C4-2B (cell line): Measurements from ENCODE around the gene MEIS1.

Experiments
- H3K27ac ChIP-seq: fragments of 450-650 bp; 2 replicates; pipeline ENCODE4 v1.5.1; 2017
- ZFX ChIP-seq: fragments of 450-650 bp; IDR thresholded peaks from 2 replicates; pipeline ENCODE4 v1.6.1; 2017
- TF ChIP-seq, protein P1 (sequence below): fragments of 450-650 bp; conservative IDR thresholded peaks from 2 replicates; pipeline ENCODE4 v1.5.1; 2017; ENCODE audit warnings: mild to moderate bottlenecking

MEIS1 gene

DNA sequence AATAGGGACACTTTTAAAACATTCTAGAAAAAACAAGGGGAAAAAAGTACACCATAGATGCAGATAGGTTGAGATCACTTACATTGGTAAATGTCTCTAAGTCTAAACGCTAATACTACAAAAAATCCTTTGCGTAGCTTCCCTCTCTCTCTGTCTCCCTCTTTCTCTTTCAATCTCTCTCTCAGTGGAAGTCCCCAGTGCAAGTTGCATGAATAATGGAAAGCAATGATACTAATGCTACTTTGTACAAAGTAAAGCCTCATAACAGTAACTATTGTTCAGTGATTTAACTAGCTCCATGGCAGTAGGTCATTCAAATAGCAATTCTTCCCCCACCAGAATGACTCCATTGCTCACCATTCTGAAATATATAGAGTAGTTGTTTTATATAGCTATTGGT, 12.8 kb downstream of the MEIS1 start:
- TF ChIP-seq ZFX = no peak
- TF ChIP-seq, protein P1, sequence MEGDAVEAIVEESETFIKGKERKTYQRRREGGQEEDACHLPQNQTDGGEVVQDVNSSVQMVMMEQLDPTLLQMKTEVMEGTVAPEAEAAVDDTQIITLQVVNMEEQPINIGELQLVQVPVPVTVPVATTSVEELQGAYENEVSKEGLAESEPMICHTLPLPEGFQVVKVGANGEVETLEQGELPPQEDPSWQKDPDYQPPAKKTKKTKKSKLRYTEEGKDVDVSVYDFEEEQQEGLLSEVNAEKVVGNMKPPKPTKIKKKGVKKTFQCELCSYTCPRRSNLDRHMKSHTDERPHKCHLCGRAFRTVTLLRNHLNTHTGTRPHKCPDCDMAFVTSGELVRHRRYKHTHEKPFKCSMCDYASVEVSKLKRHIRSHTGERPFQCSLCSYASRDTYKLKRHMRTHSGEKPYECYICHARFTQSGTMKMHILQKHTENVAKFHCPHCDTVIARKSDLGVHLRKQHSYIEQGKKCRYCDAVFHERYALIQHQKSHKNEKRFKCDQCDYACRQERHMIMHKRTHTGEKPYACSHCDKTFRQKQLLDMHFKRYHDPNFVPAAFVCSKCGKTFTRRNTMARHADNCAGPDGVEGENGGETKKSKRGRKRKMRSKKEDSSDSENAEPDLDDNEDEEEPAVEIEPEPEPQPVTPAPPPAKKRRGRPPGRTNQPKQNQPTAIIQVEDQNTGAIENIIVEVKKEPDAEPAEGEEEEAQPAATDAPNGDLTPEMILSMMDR = no peak
- H3K27ac ChIP-seq = no peak overlapping the region

DNA sequence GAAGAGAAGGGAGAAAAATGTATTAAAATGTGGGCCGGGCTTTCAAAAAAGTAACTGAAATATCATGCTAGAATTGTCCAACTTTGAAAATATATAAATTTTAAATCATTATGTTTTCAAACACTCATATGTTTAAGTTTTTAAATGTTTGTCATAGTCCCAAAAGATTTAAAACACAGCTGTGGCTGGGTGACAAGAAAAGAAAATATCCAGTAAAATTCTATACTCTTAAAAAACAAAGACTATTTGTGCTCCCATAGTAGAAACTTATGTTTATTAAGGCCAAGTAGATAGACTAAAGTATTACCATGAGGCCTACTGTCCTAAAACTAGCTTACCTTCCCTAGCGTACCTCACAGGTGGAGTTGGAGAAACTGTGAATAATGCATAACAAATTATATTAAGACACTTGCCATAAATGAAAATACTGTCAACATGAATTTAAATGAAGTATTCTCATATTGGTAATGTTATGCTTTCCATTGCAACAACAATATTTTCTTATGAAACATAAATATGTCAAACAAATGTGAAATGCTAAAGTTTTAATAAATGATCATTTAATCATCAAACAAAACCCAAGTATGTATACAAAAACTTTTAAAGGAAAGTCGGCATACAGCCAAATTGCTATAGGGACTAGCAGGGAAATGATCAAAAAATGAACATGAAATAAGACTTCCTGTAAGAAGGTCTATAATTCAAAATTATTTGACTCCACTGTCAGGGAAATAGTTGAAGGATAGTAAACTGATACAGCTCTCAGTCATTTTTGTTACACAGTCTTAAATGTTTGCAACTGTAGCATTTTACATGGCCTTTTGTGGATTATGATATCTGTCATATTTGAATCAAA, 13.4 kb downstream of the MEIS1 start:
- no peak overlapping the region for H3K27ac ChIP-seq
- TF ChIP-seq, protein P1 = no peak
- no peak for TF ChIP-seq ZFX

DNA sequence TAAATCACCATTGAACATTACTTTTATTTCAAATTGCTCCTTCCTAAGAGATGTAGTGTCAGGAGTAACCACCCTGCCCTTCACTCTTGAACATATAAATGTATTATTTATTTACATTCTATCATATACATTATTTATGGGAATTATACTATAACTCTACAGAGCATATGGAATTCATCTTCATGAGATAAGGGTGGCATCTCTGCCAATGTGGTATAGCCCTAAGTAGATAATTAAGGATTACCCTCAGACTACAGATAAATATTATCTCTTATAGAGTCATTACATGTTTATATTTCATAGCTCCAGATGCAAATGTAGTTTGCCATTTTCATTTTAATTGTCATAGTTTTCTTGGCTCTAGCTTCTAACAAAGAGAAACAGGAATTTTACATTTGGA, 17.3 kb downstream of the MEIS1 start:
- TF ChIP-seq, protein P1 = no peak
- H3K27ac ChIP-seq = no peak overlapping the region

DNA sequence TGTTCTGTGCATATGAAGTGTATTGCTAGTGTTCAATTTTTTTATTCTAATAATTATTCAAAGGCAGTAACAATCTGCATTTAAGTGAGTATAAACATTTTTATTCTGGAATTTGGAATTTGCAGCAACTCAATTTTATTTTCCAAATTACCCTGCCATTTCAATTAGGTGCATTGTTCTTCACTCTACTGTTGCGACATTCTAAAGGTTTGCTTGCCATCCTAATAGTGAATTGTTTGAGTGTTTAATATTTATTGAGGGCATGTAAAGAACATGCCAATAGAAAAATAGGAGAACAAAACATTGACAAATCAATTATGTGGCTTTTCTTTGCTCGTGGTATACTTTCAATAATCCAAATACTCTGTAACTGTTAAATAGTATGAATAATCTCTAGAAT, 18.0 kb downstream of the MEIS1 start:
- H3K27ac ChIP-seq = no peak overlapping the region
- TF ChIP-seq ZFX = no peak
- TF ChIP-seq, protein P1 = no peak

DNA sequence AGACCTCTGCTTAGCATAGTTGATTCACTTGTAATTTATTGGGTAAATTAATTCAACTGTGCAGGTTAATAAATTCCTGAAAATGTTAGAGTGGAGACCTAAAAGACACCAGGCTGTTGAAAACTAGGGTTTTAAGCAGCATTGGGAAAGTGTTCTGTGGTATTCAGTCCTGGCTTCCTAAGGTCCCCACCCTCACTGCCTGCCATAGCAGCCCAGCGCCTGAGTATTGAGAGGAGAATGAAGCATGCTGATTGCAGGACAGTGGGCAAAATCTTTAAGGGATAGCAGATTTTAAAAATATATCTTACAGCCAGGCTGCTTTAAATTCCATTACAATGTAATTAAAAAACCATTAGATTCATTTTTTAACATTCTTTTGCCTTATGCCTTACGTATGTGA, 20.6 kb downstream of the MEIS1 start:
- TF ChIP-seq, protein P1 = no peak
- TF ChIP-seq ZFX = no peak
- no peak overlapping the region for H3K27ac ChIP-seq

DNA sequence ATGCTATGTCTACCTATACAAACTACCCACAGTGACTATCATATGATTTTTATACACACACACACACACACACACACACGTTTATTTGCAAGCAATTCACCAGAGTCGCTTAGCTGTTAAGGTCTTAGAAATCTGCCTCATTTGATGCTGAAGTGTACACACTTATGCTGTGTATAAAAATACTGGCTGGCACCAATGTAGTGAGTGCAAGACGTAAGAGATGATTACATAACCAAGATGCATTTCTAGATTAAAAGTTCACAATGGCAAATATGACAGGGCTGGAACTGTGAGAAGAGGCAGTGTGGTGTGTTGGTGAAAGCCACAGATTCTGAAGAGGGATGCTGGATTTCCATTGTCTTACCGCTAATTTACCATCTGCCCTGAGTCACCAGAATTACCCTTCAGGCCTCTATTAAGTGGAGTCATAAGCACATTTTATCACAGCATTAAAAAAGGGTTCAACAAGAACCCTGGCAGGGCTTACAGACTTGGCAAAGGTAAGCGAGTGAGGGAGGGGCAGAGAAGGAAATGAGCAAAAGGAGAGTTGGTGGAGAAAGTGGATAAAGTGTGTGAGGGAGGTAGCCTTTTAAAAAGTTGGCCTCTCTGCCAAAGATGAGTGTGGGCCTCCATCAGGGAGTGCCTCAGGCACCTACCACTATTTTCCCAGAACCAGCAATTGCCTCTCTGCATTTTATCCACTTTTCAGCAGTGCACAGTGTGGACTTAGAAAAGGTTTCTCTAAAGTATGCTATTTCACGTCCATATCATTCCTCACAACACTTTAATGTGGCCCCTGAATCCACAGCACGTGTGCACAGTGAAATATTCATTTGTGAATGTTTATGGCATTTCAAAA, 21.5 kb downstream of the MEIS1 start:
- no peak overlapping the region for H3K27ac ChIP-seq
- TF ChIP-seq, protein P1 = no peak
- no peak for TF ChIP-seq ZFX

DNA sequence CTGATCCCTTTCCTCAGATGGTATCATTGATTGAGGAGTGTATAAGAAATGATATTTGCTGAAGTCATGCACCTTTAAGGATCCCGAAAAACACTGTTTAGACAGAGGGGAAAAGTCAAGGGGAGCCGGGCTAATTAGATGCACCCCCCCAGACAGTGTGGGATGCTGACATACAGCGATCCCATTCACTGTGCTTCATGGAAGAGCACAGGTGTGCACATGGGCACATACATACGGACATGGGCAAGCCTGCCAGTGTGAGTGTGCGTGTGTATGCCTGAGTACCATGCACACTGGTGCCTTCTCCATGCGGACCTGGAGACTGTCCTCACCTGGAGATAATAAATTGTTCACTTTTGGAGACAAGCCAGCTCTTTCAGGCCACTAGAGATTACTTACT, 22.6 kb downstream of the MEIS1 start:
- TF ChIP-seq ZFX = no peak
- TF ChIP-seq, protein P1 = no peak
- H3K27ac ChIP-seq = no peak overlapping the region
